HG03064 (cell line): ENCODE measurements around the gene SFTPB.
"Not testable (repeated sequence)": the region's sequence is repeated elsewhere in the genome, so short reads cannot be mapped to it uniquely, and the experiment has no call there.

Source experiments
- ATAC-seq: cut with Tn5 transposase; IDR thresholded peaks from one replicate; pipeline ENCODE4 v1.9.1; 2021; ENCODE audit warnings: low read depth; ENCODE audit not compliant: unreplicated experiment

Gene SFTPB

DNA sequence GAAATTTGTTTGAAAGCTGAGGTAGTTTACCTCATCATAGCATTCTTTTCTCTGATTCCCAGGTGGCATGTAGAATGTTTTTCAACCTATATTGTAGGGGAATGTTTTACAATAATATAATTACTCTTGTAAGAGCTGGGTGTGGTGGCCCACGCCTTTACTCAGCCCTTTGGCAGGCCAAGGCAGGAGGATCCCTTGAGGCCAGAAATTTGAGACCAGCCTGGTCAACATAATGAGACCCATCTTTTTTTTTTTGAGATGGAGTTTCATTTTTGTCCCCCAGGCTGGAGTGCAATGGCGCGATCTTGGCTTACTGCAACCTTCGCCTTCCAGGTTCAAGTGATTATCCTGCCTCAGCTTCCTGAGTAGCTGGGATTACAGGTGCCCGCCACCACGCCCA is 48.4 kb downstream of the SFTPB start:
- ATAC-seq, result no peak

DNA sequence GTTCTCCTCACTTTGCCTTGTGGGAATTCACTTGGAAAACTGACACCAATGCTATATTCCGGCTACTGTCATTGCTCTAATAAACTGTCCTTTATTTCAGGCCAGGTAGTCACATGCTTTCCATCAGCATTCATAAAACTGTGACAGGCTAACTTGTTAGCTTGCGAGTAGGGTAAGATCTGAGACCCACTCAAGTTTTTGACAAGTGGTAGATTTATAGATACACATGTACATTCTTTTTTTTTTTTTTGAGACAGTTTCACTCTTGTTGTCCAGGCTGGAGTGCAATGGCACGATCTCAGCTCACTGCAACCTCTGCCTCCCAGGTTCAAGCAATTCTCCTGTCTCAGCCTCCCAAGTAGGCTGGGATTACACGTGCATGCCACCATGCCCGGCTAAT is 50.3 kb downstream of the SFTPB start:
- ATAC-seq, result not testable (repeated sequence)

DNA sequence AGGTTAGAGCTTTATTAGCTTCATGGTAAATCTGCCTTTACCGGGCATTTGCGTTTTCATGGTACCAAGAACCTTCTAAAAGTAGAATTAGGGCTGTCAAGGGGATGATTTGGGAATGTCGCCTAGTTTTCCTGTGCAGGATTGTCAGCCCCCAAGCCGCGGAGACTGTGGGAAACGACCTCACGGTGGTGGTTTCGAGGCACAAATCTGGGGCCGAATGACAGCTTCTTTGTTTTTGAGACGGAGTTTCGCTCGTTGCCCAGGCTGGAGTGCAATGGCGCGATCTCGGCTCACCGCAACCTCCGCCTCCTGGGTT is 52.6 kb downstream of the SFTPB start:
- ATAC-seq, result no peak

DNA sequence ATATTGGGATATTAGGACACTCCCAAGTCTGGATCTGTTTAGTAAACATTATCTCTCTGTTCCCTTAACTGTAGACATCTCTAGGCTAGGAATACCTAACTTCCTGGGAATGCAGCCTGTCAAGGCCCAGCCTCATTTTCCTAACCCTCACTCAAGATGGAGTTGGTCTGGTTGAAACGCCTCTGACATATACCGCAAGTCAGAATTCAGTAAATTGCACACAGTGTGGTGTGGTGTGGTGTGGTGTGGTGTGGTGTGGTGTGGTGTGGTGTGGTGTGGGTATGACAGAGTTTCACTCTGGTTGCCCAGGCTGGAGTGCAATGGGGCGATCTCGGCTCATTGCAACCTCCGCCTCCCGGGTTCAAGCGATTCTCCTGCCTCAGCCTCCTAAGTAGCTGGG is 53.2 kb downstream of the SFTPB start:
- ATAC-seq, result not testable (repeated sequence)

DNA sequence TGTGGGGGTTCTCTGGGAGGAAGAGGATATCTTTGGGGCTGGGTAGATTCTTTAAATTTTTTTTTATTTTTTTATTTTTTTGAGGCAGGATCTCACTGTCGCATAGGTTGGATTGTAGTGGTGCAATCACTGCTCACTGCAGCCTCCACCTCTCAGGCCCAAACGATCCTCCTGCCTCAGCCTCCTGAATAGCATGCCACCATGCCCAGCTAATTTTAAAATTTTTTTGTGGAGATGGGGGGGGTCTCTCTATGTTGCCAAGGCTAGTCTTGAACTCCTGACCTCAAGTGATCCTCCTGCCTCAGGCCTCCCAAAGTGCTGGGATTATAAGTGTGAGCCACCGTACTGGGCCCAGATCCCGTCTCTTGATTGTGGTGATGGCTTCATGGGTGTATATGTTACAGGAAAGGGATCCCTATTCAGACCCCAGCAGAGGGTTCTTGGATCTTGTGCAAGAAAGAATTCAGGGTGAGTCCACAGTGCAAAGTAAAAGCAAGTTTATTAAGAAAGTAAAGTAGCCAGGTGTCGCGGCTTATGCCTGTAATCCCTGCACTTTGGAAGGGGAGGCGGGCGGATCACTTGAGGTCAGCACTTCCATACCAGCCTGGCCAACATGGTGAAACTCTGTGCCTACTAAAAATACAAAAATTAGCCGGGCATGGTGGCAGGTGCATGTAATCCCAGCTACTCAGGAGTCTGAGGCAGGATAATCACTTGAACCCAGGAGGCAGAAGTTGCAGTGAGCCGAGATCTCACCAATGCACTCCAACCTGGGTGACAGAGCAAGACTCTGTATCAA is 54.1 kb downstream of the SFTPB start:
- ATAC-seq, result no peak

DNA sequence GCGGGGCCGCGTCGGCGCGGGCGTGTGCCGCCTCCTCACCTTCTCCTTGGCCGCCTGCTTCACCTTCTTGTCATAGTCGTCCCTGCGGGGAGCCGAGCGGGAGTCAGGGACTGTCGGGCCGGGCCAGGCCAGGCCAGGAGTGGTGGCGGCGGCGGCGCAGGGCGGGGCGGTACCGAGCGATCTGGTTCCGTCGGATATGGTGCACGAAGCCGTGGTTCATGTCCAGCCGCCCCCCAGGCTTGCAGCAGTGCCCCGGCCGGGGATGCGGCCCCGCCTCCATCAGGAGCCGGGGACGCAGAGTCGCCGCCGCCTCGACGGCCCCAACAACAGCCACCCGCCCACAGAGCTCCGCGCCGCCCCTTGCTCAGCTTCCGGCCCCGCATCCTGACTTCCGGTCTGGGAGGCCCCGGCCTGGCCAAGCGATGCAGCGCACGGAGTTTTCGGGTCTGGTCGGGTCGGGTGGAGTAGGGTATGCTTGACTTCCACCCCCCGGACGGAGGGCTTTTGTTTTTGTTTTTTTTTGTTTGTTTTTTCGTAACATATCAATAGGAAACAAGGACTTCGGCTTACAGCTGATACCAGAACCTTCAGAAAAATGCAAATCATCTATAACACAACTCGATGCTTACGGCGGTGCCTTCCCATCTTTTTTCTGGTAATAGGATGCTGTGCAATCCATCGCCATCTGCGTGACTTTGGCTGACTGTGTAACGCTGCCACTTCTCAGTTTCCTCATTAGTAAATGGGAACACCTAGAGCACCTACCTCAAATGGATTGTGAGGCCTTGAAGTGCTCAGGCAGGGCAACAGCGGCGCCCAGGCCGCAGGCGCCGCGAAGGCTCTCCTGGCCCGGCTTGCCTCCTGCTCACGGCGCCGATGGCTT is 56.1 kb downstream of the SFTPB start, which contains the start of gene C2orf68:
C2orf68 (minus strand) TSS at position 362 of the 883 bp plus-strand sequence; CDS start at position 280, 82 bp downstream.
- ATAC-seq, result peak; percentile 66

DNA sequence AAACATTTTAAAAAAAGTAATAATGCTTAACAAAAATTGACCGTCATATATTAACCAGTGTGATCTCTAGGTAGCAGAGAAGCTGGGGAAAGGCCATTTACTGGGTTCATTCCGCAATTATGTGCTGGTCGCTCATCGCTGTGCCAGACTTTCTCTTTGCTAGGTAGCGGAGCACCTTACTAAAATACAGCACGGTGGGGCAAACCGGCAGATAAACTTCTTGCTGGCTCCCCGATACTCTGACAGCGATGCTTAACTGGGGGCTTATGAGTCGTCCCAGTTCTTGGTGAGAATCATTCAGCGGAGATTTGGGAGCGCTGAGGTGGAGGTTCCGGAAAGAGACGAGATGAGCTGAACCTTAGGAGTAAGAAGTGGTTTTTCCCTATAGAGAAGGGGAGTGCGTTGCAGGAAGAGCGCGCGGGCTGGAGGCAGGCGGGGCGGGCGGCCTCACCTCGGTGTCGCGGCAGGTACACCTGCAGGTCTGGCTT is 56.7 kb downstream of the SFTPB start:
- ATAC-seq, result peak; percentile 27
